Right renal cortex interstitium (tissue), 3 donors: ENCODE results near the gene MOV10L1. TPM values are rescaled to one million over a fixed set of nuclear protein-coding genes. Genes with fewer than 3 reads are reported as not detected.
A peak's percentile ranks its signal among the peaks of the same experiment; 100 is the strongest.

Source experiments
- DNase-seq, 3 donors: peaks; one replicate each; pipeline ENCODE4 v3.0.0-alpha.2; 2013; ENCODE audit warnings: low read depth in 3 of 3, low spot score in 2 of 3
- polyA plus RNA-seq, 3 donors: library from polyadenylated mRNA; unstranded; fragments of 120-200 nt; gene quantifications; one replicate each; pipeline ENCODE4 v1.2.1, GENCODE V29; 2013; ENCODE audit not compliant: insufficient read length in 3 of 3

The MOV10L1 gene
- polyA plus RNA-seq, 3 donors, result 0.49 to 1.0 (median 0.85) TPM

- DNase-seq, result peak in 1 of 3 donors; percentile 23
Observed at GRCh38 chr22:50058906-50059880, 30.6 kb upstream of the MOV10L1 start.

- no peak for DNase-seq
Observed at GRCh38 chr22:50059881-50060262, 29.9 kb upstream of the MOV10L1 start.

- DNase-seq, result no peak
Observed at GRCh38 chr22:50060441-50061140, 29.2 kb upstream of the MOV10L1 start.

GRCh38 chr22:50061141-50061823 is 28.5 kb upstream of the MOV10L1 start:
- DNase-seq, result no peak

GRCh38 chr22:50061824-50062355 is 27.9 kb upstream of the MOV10L1 start:
- no peak for DNase-seq

- DNase-seq, result no peak
Observed at GRCh38 chr22:50062509-50063135, 27.2 kb upstream of the MOV10L1 start.

GRCh38 chr22:50063589-50064393 is 26.0 kb upstream of the MOV10L1 start:
- DNase-seq, result no peak

- no peak for DNase-seq
Observed at GRCh38 chr22:50064453-50064852, 25.4 kb upstream of the MOV10L1 start.

GRCh38 chr22:50067244-50067643 is 22.6 kb upstream of the MOV10L1 start:
- no peak for DNase-seq

- no peak for DNase-seq
Observed at GRCh38 chr22:50068096-50068495, 21.7 kb upstream of the MOV10L1 start.

- DNase-seq, result no peak
Observed at GRCh38 chr22:50070366-50070765, 19.4 kb upstream of the MOV10L1 start.

- no peak for DNase-seq
Observed at GRCh38 chr22:50071432-50072166, 18.2 kb upstream of the MOV10L1 start.

- DNase-seq, result no peak
Observed at GRCh38 chr22:50072167-50072555, 17.6 kb upstream of the MOV10L1 start.

GRCh38 chr22:50072714-50073538 is 16.9 kb upstream of the MOV10L1 start:
- no peak for DNase-seq

GRCh38 chr22:50074056-50074455 is 15.8 kb upstream of the MOV10L1 start:
- DNase-seq, result no peak

- no peak for DNase-seq
Observed at GRCh38 chr22:50074551-50075530, 15.0 kb upstream of the MOV10L1 start.
